Measurements from ENCODE around the gene DDX18. TPM values are rescaled to one million over a fixed set of nuclear protein-coding genes. Genes with fewer than 3 reads are reported as not detected.

The DDX18 gene
- 44.2 and 44.5 TPM in 2 replicates for total RNA-seq

DNA sequence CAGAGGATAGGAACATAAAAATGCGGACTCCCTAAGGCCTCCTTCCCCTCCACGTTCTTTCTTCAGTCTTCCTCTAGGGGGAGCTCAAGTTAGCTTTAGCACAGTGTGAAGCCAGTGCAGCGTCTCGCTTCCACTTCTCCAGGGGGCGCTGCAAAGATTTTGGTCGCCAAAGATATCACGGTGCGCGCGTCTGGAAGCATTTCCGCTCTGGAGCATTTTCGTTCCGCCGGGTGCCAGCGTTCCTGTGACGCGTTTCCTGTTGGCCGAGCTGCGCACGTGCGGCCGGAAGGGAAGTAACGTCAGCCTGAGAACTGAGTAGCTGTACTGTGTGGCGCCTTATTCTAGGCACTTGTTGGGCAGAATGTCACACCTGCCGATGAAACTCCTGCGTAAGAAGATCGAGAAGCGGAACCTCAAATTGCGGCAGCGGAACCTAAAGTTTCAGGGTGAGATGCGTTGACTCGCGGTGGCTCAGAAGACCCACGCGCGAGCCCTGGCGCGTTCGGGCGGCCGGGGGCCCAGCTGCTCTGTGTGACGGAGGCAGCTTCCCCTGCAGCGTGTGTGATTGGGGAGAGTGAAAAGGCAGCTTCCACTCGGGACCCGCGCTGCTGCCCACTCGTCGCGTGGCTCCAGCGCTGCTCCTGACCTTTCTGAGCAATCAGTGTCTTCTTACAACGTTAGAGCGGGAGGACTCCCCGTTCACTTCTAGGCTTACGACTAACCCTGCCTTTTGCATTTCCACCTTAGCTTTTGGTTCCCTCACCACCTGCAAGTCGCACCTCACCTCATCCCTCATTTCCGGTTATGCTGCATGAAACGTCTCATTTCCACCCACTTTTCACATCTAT, at the start of gene DDX18:
DDX18 (plus strand) TSS at position 275 of the 848 bp plus-strand sequence; CDS start at position 362, 87 bp downstream.
- Histone ChIP-seq H3K4me3 (ENCODE audit: insufficient read depth, low read length) (peak within 1 kb of the TSS; percentile 80), H2AFZ (ENCODE audit: low read length) (peak within 1 kb of the TSS; percentile 91), H3K4me2 (ENCODE audit: insufficient read depth, low read length) (peak within 1 kb of the TSS; percentile 92), H3K27ac (ENCODE audit: low read depth, low read length) (peak within 1 kb of the TSS; percentile 86), H3K36me3 (ENCODE audit: insufficient read depth, low read length) (peaks cover 25% of the 10 kb centered on the region), H3K79me2 (ENCODE audit: insufficient read depth, low read length) (peaks cover 26% of the 10 kb centered on the region), H3K9me3 (ENCODE audit: low read depth, low read length) (no peaks in the 10 kb centered on the region), H4K20me1 (ENCODE audit: insufficient read depth, low read length) (peaks cover 3% of the 10 kb centered on the region), H3K27me3 (ENCODE audit: insufficient read depth, low read length) (no peaks in the 10 kb centered on the region), H3K4me1 (ENCODE audit: insufficient read depth, low read length) (peaks cover 12% of the 10 kb centered on the region)
- peak; percentile 87 for DNase-seq (ENCODE audit: insufficient read length, low spot score, missing footprints)
- TF ChIP-seq, protein P1, sequence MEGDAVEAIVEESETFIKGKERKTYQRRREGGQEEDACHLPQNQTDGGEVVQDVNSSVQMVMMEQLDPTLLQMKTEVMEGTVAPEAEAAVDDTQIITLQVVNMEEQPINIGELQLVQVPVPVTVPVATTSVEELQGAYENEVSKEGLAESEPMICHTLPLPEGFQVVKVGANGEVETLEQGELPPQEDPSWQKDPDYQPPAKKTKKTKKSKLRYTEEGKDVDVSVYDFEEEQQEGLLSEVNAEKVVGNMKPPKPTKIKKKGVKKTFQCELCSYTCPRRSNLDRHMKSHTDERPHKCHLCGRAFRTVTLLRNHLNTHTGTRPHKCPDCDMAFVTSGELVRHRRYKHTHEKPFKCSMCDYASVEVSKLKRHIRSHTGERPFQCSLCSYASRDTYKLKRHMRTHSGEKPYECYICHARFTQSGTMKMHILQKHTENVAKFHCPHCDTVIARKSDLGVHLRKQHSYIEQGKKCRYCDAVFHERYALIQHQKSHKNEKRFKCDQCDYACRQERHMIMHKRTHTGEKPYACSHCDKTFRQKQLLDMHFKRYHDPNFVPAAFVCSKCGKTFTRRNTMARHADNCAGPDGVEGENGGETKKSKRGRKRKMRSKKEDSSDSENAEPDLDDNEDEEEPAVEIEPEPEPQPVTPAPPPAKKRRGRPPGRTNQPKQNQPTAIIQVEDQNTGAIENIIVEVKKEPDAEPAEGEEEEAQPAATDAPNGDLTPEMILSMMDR (IDR thresholded peaks at IDR 0.05; ENCODE audit: extremely low read depth, low read depth, low read length), result peak; percentile 100

DNA sequence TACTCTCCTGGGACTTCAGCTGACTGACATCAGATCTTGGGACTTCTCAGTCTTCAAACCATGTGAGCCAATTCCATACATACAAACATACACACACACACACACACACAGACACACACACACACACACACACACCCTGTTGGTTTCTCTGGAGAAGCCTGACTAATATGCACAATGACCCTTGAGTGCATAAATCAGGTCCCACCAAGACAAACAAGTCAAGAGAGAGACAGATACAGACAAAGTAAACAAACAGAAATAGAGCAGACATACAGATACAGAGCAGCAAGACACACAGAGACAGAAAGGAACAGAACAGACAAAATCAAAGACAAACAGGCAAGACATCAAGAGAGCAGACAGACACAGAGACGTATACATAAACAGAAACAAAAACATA, 43.8 kb upstream of the DDX18 start:
- Histone ChIP-seq H3K79me2 (ENCODE audit: insufficient read depth, low read length) (no peaks in the 10 kb centered on the region), H3K4me1 (ENCODE audit: insufficient read depth, low read length) (no peaks in the 10 kb centered on the region), H2AFZ (ENCODE audit: low read length) (no peak overlapping the region), H3K4me2 (ENCODE audit: insufficient read depth, low read length) (no peak overlapping the region), H3K4me3 (ENCODE audit: insufficient read depth, low read length) (no peak overlapping the region), H3K27me3 (ENCODE audit: insufficient read depth, low read length) (no peaks in the 10 kb centered on the region), H3K27ac (ENCODE audit: low read depth, low read length) (no peak overlapping the region), H3K36me3 (ENCODE audit: insufficient read depth, low read length) (no peaks in the 10 kb centered on the region), H4K20me1 (ENCODE audit: insufficient read depth, low read length) (no peaks in the 10 kb centered on the region), H3K9me3 (ENCODE audit: low read depth, low read length) (no peaks in the 10 kb centered on the region)
- TF ChIP-seq, protein P1 (IDR thresholded peaks at IDR 0.05; ENCODE audit: extremely low read depth, low read depth, low read length), result no peak
- DNase-seq (ENCODE audit: insufficient read length, low spot score, missing footprints), result no peak

DNA sequence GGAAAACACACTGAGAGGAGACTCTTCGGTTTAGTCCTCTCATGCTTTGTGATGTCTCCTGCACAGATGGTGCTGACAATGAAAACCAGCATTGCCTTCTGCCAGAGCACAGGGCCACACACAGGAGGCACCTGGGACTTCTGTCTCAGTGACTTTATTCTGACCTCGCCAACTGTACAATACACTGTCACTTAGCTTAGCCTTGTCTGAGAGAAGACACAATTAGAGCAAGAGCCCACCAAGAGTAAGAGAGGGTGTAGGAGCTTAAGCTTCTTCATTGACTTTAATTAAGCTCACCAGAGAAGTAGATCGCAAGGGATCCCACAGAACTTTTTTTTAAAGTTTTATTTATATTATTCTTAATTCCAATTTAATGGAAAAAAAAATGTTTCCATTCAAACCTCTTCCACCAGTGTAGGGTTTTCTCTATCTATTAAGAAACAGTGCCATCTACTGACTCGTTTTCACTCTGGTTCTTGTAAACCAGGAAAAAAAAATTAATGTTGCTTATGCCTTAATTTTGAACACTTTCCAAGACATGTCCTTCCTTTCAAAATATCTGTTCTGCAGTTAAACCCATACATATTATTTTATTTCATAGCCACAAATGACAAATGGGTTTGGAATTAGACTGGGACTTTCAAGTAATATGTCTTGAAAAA, 42.4 kb upstream of the DDX18 start:
- H3K27me3 ChIP-seq (ENCODE audit: insufficient read depth, low read length), result no peaks in the 10 kb centered on the region
- no peaks in the 10 kb centered on the region for H3K36me3 ChIP-seq (ENCODE audit: insufficient read depth, low read length)
- H3K4me3 ChIP-seq (ENCODE audit: insufficient read depth, low read length), result no peak overlapping the region
- H3K4me2 ChIP-seq (ENCODE audit: insufficient read depth, low read length), result no peak overlapping the region
- H4K20me1 ChIP-seq (ENCODE audit: insufficient read depth, low read length), result no peaks in the 10 kb centered on the region
- TF ChIP-seq, protein P1 (IDR thresholded peaks at IDR 0.05; ENCODE audit: extremely low read depth, low read depth, low read length), result peak; percentile 37
- no peaks in the 10 kb centered on the region for H3K4me1 ChIP-seq (ENCODE audit: insufficient read depth, low read length)
- no peaks in the 10 kb centered on the region for H3K9me3 ChIP-seq (ENCODE audit: low read depth, low read length)
- H2AFZ ChIP-seq (ENCODE audit: low read length), result no peak overlapping the region
- peak; percentile 15 for DNase-seq (ENCODE audit: insufficient read length, low spot score, missing footprints)
- H3K27ac ChIP-seq (ENCODE audit: low read depth, low read length), result no peak overlapping the region
- no peaks in the 10 kb centered on the region for H3K79me2 ChIP-seq (ENCODE audit: insufficient read depth, low read length)

DNA sequence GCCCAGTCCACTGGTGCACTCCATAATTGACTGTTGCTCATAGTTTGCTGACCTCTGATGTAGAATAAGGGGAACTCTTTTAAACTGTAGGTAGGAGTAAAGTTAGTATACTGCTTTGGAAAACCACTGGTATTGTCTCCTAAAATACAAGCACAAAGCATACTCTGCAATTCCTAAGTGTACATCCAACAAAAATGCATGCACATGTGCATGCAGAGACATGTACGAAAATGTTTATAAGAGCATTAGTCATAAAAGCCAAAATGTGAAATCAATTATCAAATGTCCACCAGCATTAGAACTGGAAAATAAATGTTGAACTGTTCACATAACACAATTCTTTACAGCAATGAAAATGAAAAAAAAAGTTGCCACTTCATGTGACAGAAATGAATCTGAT, 39.8 kb upstream of the DDX18 start:
- H3K4me1 ChIP-seq (ENCODE audit: insufficient read depth, low read length), result no peaks in the 10 kb centered on the region

More for the DNA sequence above, 39.8 kb upstream of the DDX18 start:
- no peaks in the 10 kb centered on the region for H4K20me1 ChIP-seq (ENCODE audit: insufficient read depth, low read length)
- no peaks in the 10 kb centered on the region for H3K36me3 ChIP-seq (ENCODE audit: insufficient read depth, low read length)
- TF ChIP-seq, protein P1 (IDR thresholded peaks at IDR 0.05; ENCODE audit: extremely low read depth, low read depth, low read length), result no peak
- no peaks in the 10 kb centered on the region for H3K9me3 ChIP-seq (ENCODE audit: low read depth, low read length)
- H3K79me2 ChIP-seq (ENCODE audit: insufficient read depth, low read length), result no peaks in the 10 kb centered on the region
- H2AFZ ChIP-seq (ENCODE audit: low read length), result no peak overlapping the region
- no peak overlapping the region for H3K4me2 ChIP-seq (ENCODE audit: insufficient read depth, low read length)
- H3K4me3 ChIP-seq (ENCODE audit: insufficient read depth, low read length), result no peak overlapping the region
- DNase-seq (ENCODE audit: insufficient read length, low spot score, missing footprints), result no peak
- H3K27ac ChIP-seq (ENCODE audit: low read depth, low read length), result no peak overlapping the region
- no peaks in the 10 kb centered on the region for H3K27me3 ChIP-seq (ENCODE audit: insufficient read depth, low read length)
